Spinal cord (tissue), 10 donors: ENCODE measurements around the gene MCRIP2. TPM values are rescaled to one million over a fixed set of nuclear protein-coding genes. Genes with fewer than 3 reads are reported as not detected.

Source experiments
- DNase-seq, 6 donors: peaks; one replicate each; pipeline versions ENCODE4 v3.0.0 to v3.0.0-alpha.2; 2013 to 2015; ENCODE audit warnings: low spot score in 6 of 6, low read depth in 4 of 6
- H3K27ac ChIP-seq: one replicate; pipeline ENCODE4 v1.5.1; 2013; ENCODE audit warnings: low read depth, low read length, control low read depth
- H3K27me3 ChIP-seq: one replicate; pipeline ENCODE4 v1.6.1; 2013; ENCODE audit warnings: low read length; ENCODE audit not compliant: control insufficient read depth, insufficient read depth
- H3K36me3 ChIP-seq: one replicate; pipeline ENCODE4 v1.6.1; 2013; ENCODE audit warnings: low read length; ENCODE audit not compliant: control insufficient read depth, insufficient read depth
- H3K4me1 ChIP-seq: one replicate; pipeline ENCODE4 v1.6.1; 2013; ENCODE audit warnings: low read length; ENCODE audit not compliant: control insufficient read depth, insufficient read depth
- H3K4me3 ChIP-seq: one replicate; pipeline ENCODE4 v1.5.1; 2013; ENCODE audit warnings: low read depth, low read length, control low read depth
- H3K9me3 ChIP-seq: one replicate; pipeline ENCODE4 v1.6.1; 2013; ENCODE audit warnings: low read length; ENCODE audit not compliant: control insufficient read depth, insufficient read depth
- WGBS: methylation state at CpG from one replicate; pipeline ENCODE4 v1.1.5; 2013; ENCODE audit warnings: missing lambda C conversion rate; ENCODE audit not compliant: insufficient coverage; 5-methylcytosine and 5-hydroxymethylcytosine counted together
- polyA plus RNA-seq, 2 donors: library from polyadenylated mRNA; unstranded; fragments of 120-200 nt; gene quantifications; one replicate each; pipeline ENCODE4 v1.2.1, GENCODE V29; 2013; ENCODE audit not compliant: insufficient read length in 2 of 2
- total RNA-seq, 2 donors: library from RNA; depleted of rRNA in 1 of 2; stranded (reverse); fragments of 120-200 nt in 1 of 2; fragments of >200 nt in 1 of 2; gene quantifications; one replicate each; pipeline versions ENCODE4 v1.2.3 to v1.2.4, GENCODE V29; 2013 to 2014
- donor health status: healthy.

Gene MCRIP2
- total and polyA plus RNA-seq, 4 donors: 9.1 to 38.7 (median 31.4) TPM

GRCh38 chr16:630815-631405, 10.7 kb upstream of the MCRIP2 start, which contains the start of gene WFIKKN1:
Gene WFIKKN1, plus strand, starts transcription at chr16:630985. Its CDS starts 269 bp downstream, at chr16:631254.
- no peak for DNase-seq
- 11% methylated on average over 22 of the region's 23 CpGs for WGBS
- Histone ChIP-seq H3K4me3 (no peak within 1 kb of the TSS), H3K9me3 (no peaks in the 10 kb centered on the region), H3K4me1 (peaks cover 44% of the 10 kb centered on the region), H3K27ac (peak within 1 kb of the TSS; percentile 33), H3K27me3 (no peaks in the 10 kb centered on the region), H3K36me3 (peaks cover 88% of the 10 kb centered on the region)

- WGBS: 59% methylated on average over 8 of the region's 9 CpGs
- H3K27ac ChIP-seq: no peak overlapping the region
- no peaks in the 10 kb centered on the region for H3K27me3 ChIP-seq
- H3K4me3 ChIP-seq: no peak overlapping the region
- peaks cover 79% of the 10 kb centered on the region for H3K36me3 ChIP-seq
- no peak for DNase-seq
- no peaks in the 10 kb centered on the region for H3K9me3 ChIP-seq
- peaks cover 44% of the 10 kb centered on the region for H3K4me1 ChIP-seq
Measured at GRCh38 chr16:631808-632358, 9.7 kb upstream of the MCRIP2 start.

- H3K9me3 ChIP-seq: no peaks in the 10 kb centered on the region
- H3K36me3 ChIP-seq: peaks cover 70% of the 10 kb centered on the region
- peaks cover 49% of the 10 kb centered on the region for H3K4me1 ChIP-seq
- 91% methylated on average over 67 of the region's 67 CpGs for WGBS
- no peak for DNase-seq
- no peak overlapping the region for H3K4me3 ChIP-seq
- no peak overlapping the region for H3K27ac ChIP-seq
- H3K27me3 ChIP-seq: no peaks in the 10 kb centered on the region
Measured at GRCh38 chr16:632486-633335, 8.9 kb upstream of the MCRIP2 start.

GRCh38 chr16:633336-634050, 8.1 kb upstream of the MCRIP2 start:
- H3K36me3 ChIP-seq: peaks cover 65% of the 10 kb centered on the region
- no peaks in the 10 kb centered on the region for H3K9me3 ChIP-seq
- H3K27me3 ChIP-seq: no peaks in the 10 kb centered on the region
- WGBS: 96% methylated on average over 73 of the region's 74 CpGs
- H3K27ac ChIP-seq: no peak overlapping the region
- no peak overlapping the region for H3K4me3 ChIP-seq
- DNase-seq: no peak
- peaks cover 56% of the 10 kb centered on the region for H3K4me1 ChIP-seq

- peaks cover 49% of the 10 kb centered on the region for H3K4me1 ChIP-seq
- H3K27me3 ChIP-seq: no peaks in the 10 kb centered on the region
- peaks cover 58% of the 10 kb centered on the region for H3K36me3 ChIP-seq
- DNase-seq: no peak
- 92% methylated on average over 19 of the region's 22 CpGs for WGBS
- H3K4me3 ChIP-seq: no peak overlapping the region
- H3K27ac ChIP-seq: no peak overlapping the region
- H3K9me3 ChIP-seq: no peaks in the 10 kb centered on the region
Measured at GRCh38 chr16:634051-634670, 7.5 kb upstream of the MCRIP2 start.

- no peak for DNase-seq
- 94% methylated on average over 6 of the region's 7 CpGs for WGBS
- Histone ChIP-seq H3K27me3 (no peaks in the 10 kb centered on the region), H3K9me3 (no peaks in the 10 kb centered on the region), H3K4me1 (peaks cover 41% of the 10 kb centered on the region), H3K36me3 (peaks cover 50% of the 10 kb centered on the region), H3K4me3 (peak overlapping the region; percentile 95), H3K27ac (no peak overlapping the region)
Measured at GRCh38 chr16:634996-635395, 6.6 kb upstream of the MCRIP2 start.

GRCh38 chr16:635573-636205, 5.9 kb upstream of the MCRIP2 start:
- no peaks in the 10 kb centered on the region for H3K27me3 ChIP-seq
- 6% methylated on average over 55 of the region's 55 CpGs for WGBS
- peaks cover 43% of the 10 kb centered on the region for H3K36me3 ChIP-seq
- peak overlapping the region; percentile 95 for H3K4me3 ChIP-seq
- peak overlapping the region; percentile 100 for H3K27ac ChIP-seq
- H3K9me3 ChIP-seq: no peaks in the 10 kb centered on the region
- peaks cover 38% of the 10 kb centered on the region for H3K4me1 ChIP-seq
- DNase-seq: peak in 2 of 6 donors; percentile 11 to 37

- Histone ChIP-seq H3K27ac (peak within 1 kb of the TSS; percentile 100), H3K36me3 (peaks cover 39% of the 10 kb centered on the region), H3K4me3 (peak within 1 kb of the TSS; percentile 95), H3K4me1 (peaks cover 39% of the 10 kb centered on the region), H3K9me3 (no peaks in the 10 kb centered on the region), H3K27me3 (no peaks in the 10 kb centered on the region)
- DNase-seq: peak; percentile 89 to 99 (median 92)
- WGBS: under 1% methylated on average over 91 of the region's 91 CpGs
Measured at GRCh38 chr16:636206-637080, 5.2 kb upstream of the MCRIP2 start, which contains the start of gene METTL26. Gene METTL26, minus strand, starts transcription at chr16:636305. Its CDS starts 15 bp downstream, at chr16:636290.
